HG02571 (cell line): ENCODE data around the gene SLC16A4.
"Not testable (repeated sequence)": the region's sequence is repeated elsewhere in the genome, so short reads cannot be mapped to it uniquely, and the experiment has no call there.

ENCODE experiments used
- ATAC-seq: cut with Tn5 transposase; IDR thresholded peaks from one replicate; pipeline ENCODE4 v1.9.1; 2021; ENCODE audit warnings: mild to moderate bottlenecking, moderate library complexity; ENCODE audit not compliant: unreplicated experiment

Gene SLC16A4

DNA sequence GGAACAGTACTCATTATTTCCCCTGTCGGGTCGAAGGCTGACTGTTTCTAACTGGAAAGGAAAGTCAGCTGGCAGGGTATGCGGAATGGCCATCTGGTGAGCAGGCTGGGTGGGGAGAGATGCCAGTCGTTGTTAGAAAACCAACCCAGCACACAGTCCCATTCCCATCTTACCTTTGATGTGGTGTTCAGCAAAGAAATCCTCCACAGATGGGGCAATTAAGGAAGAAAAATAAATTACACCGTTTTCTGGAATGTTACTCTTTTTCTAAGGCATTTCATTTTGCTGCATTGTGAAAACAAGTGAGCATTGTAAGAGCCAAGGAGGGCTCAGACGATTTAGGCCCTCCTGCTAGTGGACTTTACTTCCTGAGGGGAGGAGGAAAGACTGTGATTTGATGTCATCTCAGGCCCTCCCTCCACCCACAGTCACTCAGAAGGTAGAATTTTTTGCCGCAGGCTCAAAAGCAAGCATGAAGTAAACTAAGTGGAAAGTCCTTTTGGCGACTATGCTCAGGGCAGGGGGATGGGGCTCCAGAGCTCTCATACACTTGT, at the start of gene SLC16A4:
SLC16A4 (minus strand) TSS at position 335 of the 554 bp plus-strand sequence. CDS start 1,703 bp downstream, outside the sequence.
- no peak for ATAC-seq

DNA sequence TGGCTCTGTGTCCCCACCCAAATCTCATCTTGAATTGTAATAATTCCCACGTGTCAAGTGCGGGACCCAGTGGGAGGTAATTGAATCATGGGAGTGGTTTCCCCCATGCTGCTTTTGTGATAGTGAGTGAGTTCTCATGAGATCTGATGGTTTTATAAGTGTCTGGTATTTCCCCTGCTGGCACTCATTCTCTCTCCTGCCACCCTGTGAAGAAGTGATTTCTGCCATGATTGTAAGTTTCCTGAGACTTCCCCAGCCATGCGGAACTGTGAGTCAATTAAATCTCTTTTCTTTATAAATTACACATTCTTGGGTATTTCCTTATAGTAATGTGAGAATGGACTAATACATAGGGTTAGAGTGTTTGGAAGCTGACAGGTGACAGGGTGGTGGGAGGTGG, 49.0 kb upstream of the SLC16A4 start:
- ATAC-seq, result not testable (repeated sequence)

DNA sequence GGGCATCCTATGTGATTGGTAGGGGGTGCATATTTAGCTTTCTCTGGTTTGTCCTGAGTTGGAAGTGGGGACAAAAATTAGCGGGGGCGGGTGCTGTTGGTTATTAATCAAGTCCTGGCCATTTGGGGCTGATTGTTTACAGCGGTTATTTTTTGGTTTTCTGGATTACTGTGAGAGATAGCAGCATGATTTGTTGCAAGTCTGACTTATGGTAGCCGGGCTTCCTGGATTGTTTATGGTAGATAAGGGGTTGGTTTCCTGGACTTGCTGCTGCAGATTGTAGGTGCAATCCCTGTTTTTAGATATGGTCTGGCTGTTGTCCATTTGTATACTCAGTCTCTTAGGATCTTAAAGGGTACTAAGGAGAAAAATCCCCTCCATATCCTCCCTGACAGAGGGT, 48.1 kb upstream of the SLC16A4 start:
- ATAC-seq, result no peak

GRCh38 chr1:110437645-110438299, 46.9 kb upstream of the SLC16A4 start:
- ATAC-seq, result not testable (repeated sequence)

DNA sequence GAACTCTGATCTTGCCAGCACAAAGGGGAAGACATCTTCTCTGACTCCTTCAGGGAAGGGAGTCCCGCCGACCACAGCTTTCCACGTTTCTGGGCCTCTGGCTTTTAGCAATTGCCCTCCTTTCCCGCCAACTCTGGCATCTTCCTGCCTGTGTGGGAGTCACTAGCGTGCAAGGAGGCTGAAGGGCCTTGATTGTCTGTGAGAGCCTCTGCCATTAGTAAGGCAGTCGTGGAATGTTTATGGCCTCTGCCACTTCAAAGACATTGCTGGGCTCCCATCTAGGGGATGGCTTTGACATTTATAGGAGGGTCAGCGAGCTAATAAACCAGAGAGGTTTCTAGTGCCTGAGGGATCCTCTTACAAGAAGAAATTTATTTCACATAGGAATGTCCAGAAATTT, 45.8 kb upstream of the SLC16A4 start:
- no peak for ATAC-seq

DNA sequence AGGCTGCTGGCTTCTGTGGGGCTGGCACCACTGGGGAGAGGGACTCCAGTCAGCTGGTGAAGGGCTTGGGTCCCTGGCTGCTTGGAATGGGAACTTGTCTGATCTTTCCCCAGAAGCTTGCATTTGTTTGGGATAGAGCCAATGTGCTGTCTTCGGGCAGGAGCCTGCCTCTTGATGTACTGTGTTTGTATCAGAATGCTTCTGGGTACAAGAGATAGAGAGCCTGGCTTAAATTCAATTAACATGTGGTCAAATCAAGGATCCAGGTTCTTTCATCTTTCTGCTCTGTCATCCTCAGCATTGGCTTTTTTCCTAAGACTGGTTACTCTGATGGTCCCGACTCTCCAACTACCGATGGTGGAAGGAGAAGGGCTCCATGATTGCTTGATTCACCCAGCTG, 44.1 kb upstream of the SLC16A4 start:
- no peak for ATAC-seq

DNA sequence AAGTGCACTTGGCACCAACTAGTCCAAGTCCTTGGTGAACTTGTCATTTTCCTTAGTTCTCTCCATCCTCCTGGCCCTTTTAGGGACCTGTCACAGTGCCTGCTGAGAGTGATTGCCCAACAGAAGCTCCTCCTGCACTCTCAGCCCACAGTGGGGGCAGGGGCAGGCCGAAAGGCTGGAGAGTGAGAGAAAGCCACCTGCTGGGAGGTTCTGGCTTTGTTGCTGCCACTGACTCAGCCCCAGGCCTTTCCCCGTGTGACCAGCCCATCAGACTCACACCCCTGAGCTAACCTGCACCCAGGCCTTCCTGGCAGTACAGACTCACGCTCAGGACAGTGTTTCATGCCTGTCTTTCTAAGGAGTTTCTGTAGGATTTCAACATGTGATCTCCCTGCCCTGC, 43.0 kb upstream of the SLC16A4 start:
- no peak for ATAC-seq

GRCh38 chr1:110433213-110433612, 42.4 kb upstream of the SLC16A4 start:
- ATAC-seq, result no peak

GRCh38 chr1:110430901-110431300, 40.1 kb upstream of the SLC16A4 start:
- ATAC-seq, result no peak

DNA sequence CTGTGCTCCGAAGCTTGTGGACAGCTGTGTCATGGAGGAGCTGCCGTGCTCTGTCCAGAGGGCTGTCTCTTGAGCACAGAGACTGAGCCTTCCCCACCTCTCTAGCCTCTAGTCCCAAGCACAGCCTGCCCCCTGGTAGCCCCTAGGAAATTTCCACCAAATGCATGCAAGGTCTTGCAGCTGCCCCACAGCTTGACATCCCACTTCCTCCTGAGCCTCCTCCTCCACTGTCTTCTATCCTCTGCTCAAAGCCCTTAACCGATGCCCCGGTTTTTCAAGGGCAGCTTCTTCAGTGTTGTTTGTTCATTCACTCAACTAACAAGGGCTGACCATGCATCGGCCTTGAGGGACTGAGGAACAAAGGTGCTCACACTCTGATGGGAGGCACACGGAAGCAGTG, 39.5 kb upstream of the SLC16A4 start:
- ATAC-seq, result no peak

DNA sequence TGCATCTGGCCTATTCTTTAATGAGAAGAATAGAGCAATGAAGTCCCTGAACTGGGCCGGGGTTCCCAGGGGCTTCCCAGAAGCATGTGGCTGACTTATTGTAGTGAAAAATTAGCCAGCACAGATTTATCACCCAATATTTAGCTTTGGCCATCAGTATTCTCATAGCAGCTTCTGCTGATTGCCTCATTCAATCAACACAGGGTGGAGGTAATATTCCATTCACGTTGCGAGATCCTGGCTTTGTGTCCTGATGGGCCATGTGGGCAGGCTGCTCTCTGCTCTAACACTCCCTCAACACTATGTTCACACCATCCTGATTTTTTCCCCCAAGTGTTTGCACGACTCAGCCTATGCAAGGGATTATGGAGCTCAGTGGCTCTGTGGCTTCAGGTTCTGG, 38.1 kb upstream of the SLC16A4 start:
- no peak for ATAC-seq

DNA sequence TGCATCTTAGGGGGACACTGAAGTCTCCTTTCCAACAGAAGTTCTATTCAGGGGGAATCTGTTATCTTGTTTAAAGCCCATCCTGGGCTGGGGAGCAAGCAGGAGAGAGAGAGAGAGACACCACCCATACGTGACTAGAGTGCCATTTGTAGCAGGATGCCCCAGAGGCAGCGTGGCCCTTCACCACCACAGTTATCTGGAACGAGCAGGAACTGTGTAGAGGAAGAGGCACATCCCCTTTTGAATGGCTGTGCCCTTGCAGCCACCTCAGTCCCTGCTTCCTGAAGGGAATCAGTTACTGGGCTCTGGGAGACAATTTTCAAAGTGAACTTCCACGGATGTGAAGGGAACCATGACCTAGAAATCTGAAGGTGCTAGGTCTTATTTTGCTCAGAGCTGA, 36.0 kb upstream of the SLC16A4 start:
- ATAC-seq, result no peak

DNA sequence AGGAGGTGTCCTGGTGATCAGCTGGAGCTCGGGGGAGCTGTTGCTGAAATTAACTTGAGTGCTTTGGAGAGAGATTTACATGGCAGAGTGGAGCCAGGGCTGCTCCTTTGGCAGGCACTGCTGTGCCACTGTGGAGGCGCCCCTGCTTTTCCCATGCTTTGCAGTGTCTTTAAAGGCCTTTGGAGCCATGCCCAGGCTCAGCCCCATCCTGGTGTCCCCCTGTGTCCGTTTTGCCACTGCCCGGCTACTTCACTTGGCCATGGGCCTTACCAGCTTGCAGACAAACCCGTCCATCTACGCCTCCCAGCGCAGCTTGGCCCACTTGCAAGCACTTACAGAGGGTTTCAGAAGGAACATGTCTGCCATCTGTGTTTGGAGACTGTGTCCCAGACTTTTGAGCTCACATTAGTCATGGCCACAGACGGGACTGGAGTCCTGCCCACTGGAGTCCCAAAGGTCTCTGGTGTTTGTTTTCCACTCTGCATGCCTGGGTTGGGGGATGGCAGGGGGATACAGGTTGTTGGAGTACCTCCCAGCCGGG, 34.9 kb upstream of the SLC16A4 start:
- ATAC-seq, result no peak

DNA sequence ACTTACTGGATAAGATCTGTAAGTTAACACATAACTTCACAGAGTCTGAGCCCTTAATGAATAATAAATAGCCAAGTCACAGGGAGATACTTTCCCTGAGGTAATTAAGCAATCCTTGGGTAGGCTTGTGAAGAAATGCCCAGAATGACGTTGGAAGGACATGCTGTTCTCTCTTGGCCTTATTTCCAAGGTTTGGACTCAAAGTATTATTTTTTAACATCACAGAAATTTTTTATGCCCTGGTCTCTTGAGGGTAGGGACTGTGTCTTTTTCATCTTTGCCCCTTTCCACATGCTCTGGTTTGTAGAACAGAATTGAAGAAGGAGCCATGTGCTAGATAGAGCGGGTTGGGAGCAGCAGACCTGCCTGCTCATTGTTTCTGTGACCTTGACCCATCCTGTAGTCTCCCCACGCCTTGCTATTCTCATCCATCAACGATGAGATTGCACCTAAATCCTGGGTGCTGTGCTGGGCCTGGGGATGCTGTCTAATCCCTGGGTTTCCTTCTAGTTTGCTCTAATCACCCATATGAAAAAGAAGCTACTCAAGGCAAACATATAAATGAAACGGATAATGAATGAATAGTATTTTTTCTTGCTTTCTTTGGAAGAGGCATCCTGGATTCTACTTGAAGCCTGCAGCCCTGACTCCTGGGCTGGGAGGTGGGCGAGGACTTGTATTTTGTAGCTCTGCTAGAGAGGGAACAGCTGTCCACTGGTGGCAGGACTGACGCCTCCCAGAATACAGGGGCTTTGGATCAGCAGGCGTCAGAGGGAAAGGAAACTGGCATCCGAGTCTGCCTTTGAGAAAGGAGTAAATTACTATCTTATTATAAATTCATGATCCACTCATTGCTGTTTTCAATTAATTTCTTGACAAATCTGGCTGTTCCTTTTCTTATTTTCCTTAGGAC, 34.1 kb upstream of the SLC16A4 start:
- no peak for ATAC-seq

- ATAC-seq, result no peak
Measured at GRCh38 chr1:110420874-110421793, 30.3 kb upstream of the SLC16A4 start.

DNA sequence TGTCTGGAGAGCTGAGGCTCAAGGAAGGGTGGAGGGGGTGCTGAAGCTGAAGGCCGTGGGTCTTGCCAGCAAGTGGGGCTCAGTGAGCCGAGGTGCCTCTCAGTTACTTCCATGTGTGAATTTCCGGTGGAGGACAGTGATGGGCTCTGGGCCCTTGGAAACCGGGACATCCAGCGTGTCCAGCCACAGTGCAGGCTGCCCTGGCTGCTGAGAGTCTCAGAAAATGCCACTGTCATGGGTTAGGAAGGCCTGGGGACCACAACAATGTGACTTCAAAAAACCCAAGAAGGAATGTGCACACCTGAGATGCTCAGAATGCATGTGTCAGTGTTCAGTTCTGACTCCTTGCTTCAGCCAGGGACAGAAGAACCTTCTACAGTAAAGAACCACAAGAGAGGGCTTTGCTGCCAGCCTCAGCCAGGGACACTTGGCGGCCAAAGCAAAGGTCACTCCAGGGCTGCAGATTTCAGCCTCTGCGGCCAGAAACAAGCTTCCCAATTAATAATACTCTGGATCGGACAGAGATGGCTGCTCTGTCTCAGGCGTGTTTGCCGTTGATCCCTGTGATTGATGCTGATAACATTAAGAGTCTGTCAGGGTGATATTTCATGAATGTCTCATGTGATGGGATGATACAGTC, 29.3 kb upstream of the SLC16A4 start:
- no peak for ATAC-seq

DNA sequence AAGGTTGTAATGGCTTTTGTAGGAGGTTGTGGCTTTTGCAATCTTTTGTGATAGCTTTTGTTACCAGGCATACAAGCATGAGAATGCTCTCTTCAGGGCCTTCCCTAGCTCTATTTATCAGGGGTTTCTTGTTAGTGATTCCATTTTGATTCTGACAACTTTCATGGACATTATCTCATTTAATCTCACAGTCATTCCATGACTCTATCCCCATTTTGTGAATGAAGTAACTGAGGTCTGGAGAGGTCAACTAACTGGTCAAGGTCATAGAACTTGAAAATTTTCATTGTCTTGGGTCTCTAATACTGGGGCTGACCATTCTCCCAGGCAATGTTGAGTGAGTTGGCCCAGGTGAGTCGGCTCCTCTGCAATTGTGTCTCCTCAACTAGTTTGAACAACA, 27.9 kb upstream of the SLC16A4 start:
- ATAC-seq, result no peak

GRCh38 chr1:110413045-110413444, 22.2 kb upstream of the SLC16A4 start:
- ATAC-seq, result not testable (repeated sequence)

DNA sequence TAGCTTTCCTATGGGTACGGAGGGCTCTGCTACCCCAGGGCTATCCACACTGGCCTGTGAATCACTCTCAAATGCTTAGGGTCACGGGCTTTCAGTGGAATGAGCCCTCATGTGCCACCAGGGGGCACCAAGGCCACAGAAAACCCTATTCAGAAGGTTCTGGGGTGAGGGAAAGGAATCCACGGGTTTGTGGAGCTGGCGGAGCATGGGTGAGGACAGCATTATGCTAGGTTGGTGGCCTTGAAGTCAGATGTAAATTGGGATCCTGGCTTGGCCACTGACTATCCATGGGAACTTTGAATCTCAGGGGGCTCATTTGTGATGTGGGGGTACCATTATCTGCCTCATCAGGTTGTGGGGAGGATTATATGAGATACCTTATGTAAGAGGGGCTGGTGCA, 21.8 kb upstream of the SLC16A4 start:
- no peak for ATAC-seq

DNA sequence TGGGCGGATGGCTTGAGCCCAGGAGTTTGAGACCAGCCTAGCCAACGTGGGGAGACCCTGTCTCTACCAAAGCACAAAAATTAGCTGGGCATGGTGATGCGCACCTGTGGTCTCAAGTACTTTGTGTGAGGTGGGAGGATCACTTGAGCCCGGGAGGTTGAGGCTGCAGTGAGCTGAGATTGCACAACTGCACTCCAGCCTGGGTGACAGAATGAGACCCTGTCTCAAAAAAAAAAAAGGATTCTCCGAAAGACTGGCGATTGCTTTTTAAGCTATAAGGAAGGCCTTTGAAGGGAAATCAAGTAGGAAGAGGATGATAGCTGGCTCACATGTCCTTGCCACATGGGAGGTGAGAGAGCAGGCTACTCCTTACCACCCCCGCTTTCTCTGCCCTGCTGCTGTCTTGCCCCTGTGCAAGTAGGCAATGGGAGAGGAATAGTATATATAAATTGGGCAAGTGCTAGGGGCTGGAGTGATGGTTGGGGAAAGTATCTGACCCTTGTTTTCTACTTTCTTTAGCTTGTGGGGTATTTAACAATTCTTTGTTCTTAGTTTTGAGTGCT, 20.4 kb upstream of the SLC16A4 start:
- no peak for ATAC-seq
